Measurements from ENCODE around the gene HNF4A. TPM values are rescaled to one million over a fixed set of nuclear protein-coding genes. Genes with fewer than 3 reads are reported as not detected.

Gene HNF4A
- total and polyA plus RNA-seq, 2 of the 13 experiments (the other 11 are each of a cell fraction or from before 2014, with no cell fraction given) = 80.9 to 169 TPM

- TF ChIP-seq AHDC1 (CRISPR knock-in tag; IDR thresholded peaks at IDR 0.05; ENCODE audit: borderline replicate concordance) (peak; percentile 60; the same call in 1 of the 2 replicates), ZNF136 (CRISPR knock-in tag; IDR thresholded peaks at IDR 0.05; ENCODE audit: low read depth) (no peak; the same call in 1 of the 2 replicates), ARNTL (CRISPR knock-in tag; IDR thresholded peaks at IDR 0.05) (no peak), ZFP37 (CRISPR knock-in tag; IDR thresholded peaks at IDR 0.05; ENCODE audit: borderline replicate concordance) (peak; percentile 20; the same call in 1 of the 2 replicates), ZNF589 (CRISPR knock-in tag; conservative IDR thresholded peaks at IDR 0.05) (no peak), E2F5 (CRISPR knock-in tag; conservative IDR thresholded peaks at IDR 0.05) (no peak), NKX3-1 (CRISPR knock-in tag; IDR thresholded peaks at IDR 0.05) (no peak), TBL1XR1 (IDR thresholded peaks at IDR 0.05; ENCODE audit: borderline replicate concordance, low read length, partially characterized antibody) (peak; percentile 86), RFXANK (CRISPR knock-in tag; IDR thresholded peaks at IDR 0.05) (peak; percentile 84; the same call in 1 of the 2 replicates), ZKSCAN1 (IDR thresholded peaks at IDR 0.05; ENCODE audit: low read length) (peak; percentile 99), ZNF121 (CRISPR knock-in tag; IDR thresholded peaks at IDR 0.05) (peak; percentile 97), FOXO4 (CRISPR knock-in tag; conservative IDR thresholded peaks at IDR 0.05) (no peak), KDM4B (CRISPR knock-in tag; IDR thresholded peaks at IDR 0.05) (peak; percentile 80; the same call in 1 of the 2 replicates)
- TF ChIP-seq, protein P1, sequence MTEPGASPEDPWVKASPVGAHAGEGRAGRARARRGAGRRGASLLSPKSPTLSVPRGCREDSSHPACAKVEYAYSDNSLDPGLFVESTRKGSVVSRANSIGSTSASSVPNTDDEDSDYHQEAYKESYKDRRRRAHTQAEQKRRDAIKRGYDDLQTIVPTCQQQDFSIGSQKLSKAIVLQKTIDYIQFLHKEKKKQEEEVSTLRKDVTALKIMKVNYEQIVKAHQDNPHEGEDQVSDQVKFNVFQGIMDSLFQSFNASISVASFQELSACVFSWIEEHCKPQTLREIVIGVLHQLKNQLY (CRISPR knock-in tag; IDR thresholded peaks at IDR 0.05) = peak; percentile 42
- TF ChIP-seq, protein P2, sequence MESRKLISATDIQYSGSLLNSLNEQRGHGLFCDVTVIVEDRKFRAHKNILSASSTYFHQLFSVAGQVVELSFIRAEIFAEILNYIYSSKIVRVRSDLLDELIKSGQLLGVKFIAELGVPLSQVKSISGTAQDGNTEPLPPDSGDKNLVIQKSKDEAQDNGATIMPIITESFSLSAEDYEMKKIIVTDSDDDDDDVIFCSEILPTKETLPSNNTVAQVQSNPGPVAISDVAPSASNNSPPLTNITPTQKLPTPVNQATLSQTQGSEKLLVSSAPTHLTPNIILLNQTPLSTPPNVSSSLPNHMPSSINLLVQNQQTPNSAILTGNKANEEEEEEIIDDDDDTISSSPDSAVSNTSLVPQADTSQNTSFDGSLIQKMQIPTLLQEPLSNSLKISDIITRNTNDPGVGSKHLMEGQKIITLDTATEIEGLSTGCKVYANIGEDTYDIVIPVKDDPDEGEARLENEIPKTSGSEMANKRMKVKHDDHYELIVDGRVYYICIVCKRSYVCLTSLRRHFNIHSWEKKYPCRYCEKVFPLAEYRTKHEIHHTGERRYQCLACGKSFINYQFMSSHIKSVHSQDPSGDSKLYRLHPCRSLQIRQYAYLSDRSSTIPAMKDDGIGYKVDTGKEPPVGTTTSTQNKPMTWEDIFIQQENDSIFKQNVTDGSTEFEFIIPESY (CRISPR knock-in tag; IDR thresholded peaks at IDR 0.05) = 0 out of 2 replicates have a peak, but pooled peaks have one; percentile 52
- TF ChIP-seq, protein P3, sequence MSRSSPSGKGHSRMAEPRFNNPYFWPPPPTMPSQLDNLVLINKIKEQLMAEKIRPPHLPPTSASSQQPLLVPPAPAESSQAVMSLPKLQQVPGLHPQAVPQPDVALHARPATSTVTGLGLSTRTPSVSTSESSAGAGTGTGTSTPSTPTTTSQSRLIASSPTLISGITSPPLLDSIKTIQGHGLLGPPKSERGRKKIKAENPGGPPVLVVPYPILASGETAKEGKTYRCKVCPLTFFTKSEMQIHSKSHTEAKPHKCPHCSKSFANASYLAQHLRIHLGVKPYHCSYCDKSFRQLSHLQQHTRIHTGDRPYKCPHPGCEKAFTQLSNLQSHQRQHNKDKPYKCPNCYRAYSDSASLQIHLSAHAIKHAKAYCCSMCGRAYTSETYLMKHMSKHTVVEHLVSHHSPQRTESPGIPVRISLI (CRISPR knock-in tag; IDR thresholded peaks at IDR 0.05; ENCODE audit: borderline replicate concordance) = no peak
These were observed 15.2 kb downstream of the HNF4A start (continued) for GRCh38 chr20:44370639-44371218.
